HepG2 (cell line): ENCODE measurements around the gene PTGDS. TPM values are rescaled to one million over a fixed set of nuclear protein-coding genes. Genes with fewer than 3 reads are reported as not detected.

Source experiments
- ATF2 ChIP-seq: sonication (generic); formaldehyde crosslinking; IDR thresholded peaks from 2 replicates; pipeline ENCODE4 v1.4.0; 2020; ENCODE audit warnings: missing genetic modification reagents
- CTCF ChIP-seq: sonication (generic); formaldehyde crosslinking; IDR thresholded peaks from 2 replicates; pipeline ENCODE4 v1.5.0; 2020; ENCODE audit warnings: mild to moderate bottlenecking, missing genetic modification reagents, moderate library complexity
- ETV5 ChIP-seq: IDR thresholded peaks from 2 replicates; pipeline ENCODE4 v1.6.1; 2018; ENCODE audit warnings: missing biosample characterization, missing genetic modification reagents, inconsistent platforms, borderline replicate concordance
- GABPB1 ChIP-seq: IDR thresholded peaks from 2 replicates; pipeline ENCODE4 v1.6.1; 2016; ENCODE audit warnings: mild to moderate bottlenecking, missing genetic modification reagents, moderate library complexity, missing compliant biosample characterization
- SAP130 ChIP-seq: IDR thresholded peaks from 2 replicates; pipeline ENCODE4 v1.6.1; 2016; ENCODE audit warnings: low read depth
- SKI ChIP-seq: fragments of 450-650 bp; IDR thresholded peaks from one replicate; pipeline ENCODE4 v1.6.1; 2018; ENCODE audit warnings: mild to moderate bottlenecking; ENCODE audit not compliant: partially characterized antibody
- STAG1 ChIP-seq: sonication (generic); formaldehyde crosslinking; IDR thresholded peaks from 2 replicates; pipeline ENCODE4 v1.4.0; 2020; ENCODE audit warnings: missing genetic modification reagents
- ZNF280D ChIP-seq: sonication (generic); formaldehyde crosslinking; IDR thresholded peaks from 2 replicates; pipeline ENCODE4 v1.5.1; 2020; ENCODE audit warnings: mild to moderate bottlenecking, missing genetic modification reagents
- polyA plus RNA-seq, 8 experiments: library from polyadenylated mRNA; depleted of rRNA in 3 of 8; stranded (reverse) in 7 of 8; unstranded in 1 of 8; fragments of >200 nt; fragmentation: Illumina TruSeq in 4 of 8; extraction: Trizol in 4 of 8; gene quantifications; 2 replicates each; pipeline versions ENCODE4 v1.2.1 to v1.2.3, GENCODE V29; 2011 to 2016; ENCODE audit warnings: low read depth in 4 of 8, missing spikeins in 1 of 8, mixed read lengths in 1 of 8; ENCODE audit not compliant: insufficient read depth in 1 of 8
- total RNA-seq, 5 experiments: library from RNA; depleted of rRNA; stranded (reverse); fragments of >200 nt; fragmentation: Illumina TruSeq; extraction: Trizol; gene quantifications; 2 replicates each; pipeline ENCODE4 v1.2.3, GENCODE V29; 2016; ENCODE audit warnings: low read depth in 1 of 5

PTGDS gene
- total and polyA plus RNA-seq, 2 of the 13 experiments (the other 11 are each of a cell fraction or from before 2014, with no cell fraction given) = 0.33 to 0.50 TPM

- TF ChIP-seq GABPB1 (CRISPR knock-in tag) (peak; percentile 46; the same call in 1 of the 2 replicates), ZNF280D (peak; percentile 95), ATF2 (CRISPR knock-in tag) (0 out of 2 replicates have a peak, but pooled peaks have one; percentile 35), SAP130 (CRISPR knock-in tag) (0 out of 2 replicates have a peak, but pooled peaks have one; percentile 15), SKI (peak; percentile 15), STAG1 (CRISPR knock-in tag) (peak; percentile 54), ETV5 (CRISPR knock-in tag) (peak; percentile 37; the same call in 1 of the 2 replicates), CTCF (CRISPR knock-in tag) (peak; percentile 55)
These were observed 27.0 kb downstream of the PTGDS start (continued) for GRCh38 chr9:137004285-137004684.
